HEK293 (cell line): ENCODE measurements around the gene HTR4.

Source experiments
- BCL11A ChIP-seq: fragments of 450-650 bp; formaldehyde crosslinking; IDR thresholded peaks from 2 replicates; pipeline ENCODE4 v1.5.1; 2016; ENCODE audit warnings: low read depth, missing biosample characterization, missing genetic modification characterization
- CTCF ChIP-seq: fragments of 450-650 bp; formaldehyde crosslinking; IDR thresholded peaks from 2 replicates; pipeline ENCODE4 v1.5.1; 2016; ENCODE audit warnings: missing biosample characterization, missing genetic modification characterization
- ZNF121 ChIP-seq: fragments of 450-650 bp; formaldehyde crosslinking; IDR thresholded peaks from 2 replicates; pipeline ENCODE4 v1.5.1; 2016; ENCODE audit warnings: missing biosample characterization, missing genetic modification characterization
- ZNF274 ChIP-seq, 2 experiments: fragments of 200-500 bp in 1 of 2; fragments of 450-650 bp in 1 of 2; sonication (Bioruptor generic) in 1 of 2; formaldehyde crosslinking in 1 of 2; IDR thresholded peaks; 2 replicates each; pipeline versions ENCODE4 v1.5.1 to v1.6.1; 2014 to 2016; ENCODE audit warnings: borderline replicate concordance in 1 of 2, inconsistent platforms in 1 of 2, low read length in 1 of 2, missing biosample characterization in 1 of 2, missing genetic modification characterization in 1 of 2

GRCh38 chr5:148565148-148565547 is 89.2 kb downstream of the HTR4 start:
- no peak for TF ChIP-seq CTCF (tag by site-specific recombination)
- TF ChIP-seq ZNF274 (IDR thresholded peaks at IDR 0.05; ENCODE audit: low read length) = no peak
- no peak for TF ChIP-seq ZNF274 (tag by site-specific recombination; IDR thresholded peaks at IDR 0.05; ENCODE audit: borderline replicate concordance)
- TF ChIP-seq ZNF121 (tag by site-specific recombination) = no peak
- TF ChIP-seq BCL11A (tag by site-specific recombination) = no peak
